Body of pancreas (tissue), 4 donors: Measurements from ENCODE around the gene FAM53C.

ENCODE experiments used
- POLR2A ChIP-seq, 3 donors: fragments of 450-650 bp; IDR thresholded peaks; one replicate each; pipeline ENCODE4 v1.6.1; 2016; ENCODE audit warnings: antibody characterized with exemption in 3 of 3, mild to moderate bottlenecking in 2 of 3
- TF ChIP-seq, protein P1 (sequence below), 7 experiments: fragments of 450-650 bp in 4 of 7; fragments of 200-600 bp in 3 of 7; sonication (generic) in 3 of 7; IDR thresholded peaks; one replicate each; pipeline ENCODE4 v1.5.1; 2016 to 2019; ENCODE audit warnings: antibody characterized with exemption in 7 of 7

DNA sequence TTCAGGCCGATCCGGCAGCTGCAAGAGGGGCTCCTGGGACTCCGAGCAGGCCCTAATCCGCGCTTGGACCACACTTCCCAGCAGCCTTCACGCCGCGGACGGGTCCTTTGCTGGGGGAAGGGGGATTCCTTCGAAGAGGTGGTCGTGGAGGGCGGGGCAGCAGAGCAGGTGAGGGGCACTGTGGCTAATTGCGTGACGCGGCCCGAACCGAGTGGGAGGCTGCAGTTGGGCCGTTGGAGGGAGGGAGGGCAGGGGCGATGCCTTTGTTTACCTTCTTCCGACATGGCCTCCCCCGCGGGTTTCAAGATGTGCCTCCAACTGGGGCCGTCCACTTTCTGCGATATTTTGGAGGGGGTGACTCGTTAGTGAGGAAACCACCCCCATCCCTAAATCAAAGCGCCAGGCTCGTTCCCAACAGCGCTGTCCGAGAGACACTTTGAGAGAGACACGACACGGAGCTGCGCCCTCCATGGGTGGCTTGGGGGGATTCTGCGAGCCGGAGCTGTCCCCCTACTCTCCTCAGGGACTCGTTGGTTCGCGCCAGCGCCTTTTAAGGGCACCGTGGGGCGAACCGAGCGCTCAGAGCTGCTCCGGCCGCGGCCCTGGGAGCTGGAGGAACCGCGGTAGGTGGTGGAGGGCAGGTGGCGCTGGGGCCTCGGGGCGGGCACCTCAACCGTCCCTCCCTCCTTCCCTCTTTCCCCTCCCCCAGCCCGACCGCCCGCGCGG lies at the start of gene FAM53C:
- TF ChIP-seq, protein P1, sequence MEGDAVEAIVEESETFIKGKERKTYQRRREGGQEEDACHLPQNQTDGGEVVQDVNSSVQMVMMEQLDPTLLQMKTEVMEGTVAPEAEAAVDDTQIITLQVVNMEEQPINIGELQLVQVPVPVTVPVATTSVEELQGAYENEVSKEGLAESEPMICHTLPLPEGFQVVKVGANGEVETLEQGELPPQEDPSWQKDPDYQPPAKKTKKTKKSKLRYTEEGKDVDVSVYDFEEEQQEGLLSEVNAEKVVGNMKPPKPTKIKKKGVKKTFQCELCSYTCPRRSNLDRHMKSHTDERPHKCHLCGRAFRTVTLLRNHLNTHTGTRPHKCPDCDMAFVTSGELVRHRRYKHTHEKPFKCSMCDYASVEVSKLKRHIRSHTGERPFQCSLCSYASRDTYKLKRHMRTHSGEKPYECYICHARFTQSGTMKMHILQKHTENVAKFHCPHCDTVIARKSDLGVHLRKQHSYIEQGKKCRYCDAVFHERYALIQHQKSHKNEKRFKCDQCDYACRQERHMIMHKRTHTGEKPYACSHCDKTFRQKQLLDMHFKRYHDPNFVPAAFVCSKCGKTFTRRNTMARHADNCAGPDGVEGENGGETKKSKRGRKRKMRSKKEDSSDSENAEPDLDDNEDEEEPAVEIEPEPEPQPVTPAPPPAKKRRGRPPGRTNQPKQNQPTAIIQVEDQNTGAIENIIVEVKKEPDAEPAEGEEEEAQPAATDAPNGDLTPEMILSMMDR (IDR thresholded peaks at IDR 0.05) = peak in 1 of 7 experiments; percentile 12
- TF ChIP-seq POLR2A (IDR thresholded peaks at IDR 0.05) = peak; percentile 100
